ENCODE results near the gene CFI.

CFI gene

GRCh38 chr4:109729718-109730618, 71.8 kb downstream of the CFI start, which contains the start of gene PLA2G12A:
Gene PLA2G12A, minus strand, starts transcription at chr4:109730070. Its CDS starts 261 bp downstream, at chr4:109729809.
- DNase-seq, result peak; percentile 77

GRCh38 chr4:109729117-109729717, 72.6 kb downstream of the CFI start:
- peak; percentile 13 for DNase-seq

- DNase-seq, result no peak
Measured at GRCh38 chr4:109728385-109728784, 73.4 kb downstream of the CFI start.

- DNase-seq, result no peak
Measured at GRCh38 chr4:109723110-109723509, 78.7 kb downstream of the CFI start.

- no peak for DNase-seq
Measured at GRCh38 chr4:109722357-109722756, 79.4 kb downstream of the CFI start.

GRCh38 chr4:109721033-109721432, 80.8 kb downstream of the CFI start:
- no peak for DNase-seq

- DNase-seq, result no peak
Measured at GRCh38 chr4:109719604-109720003, 82.2 kb downstream of the CFI start.

- no peak for DNase-seq
Measured at GRCh38 chr4:109718759-109719158, 83.0 kb downstream of the CFI start.

GRCh38 chr4:109713500-109713899, 88.3 kb downstream of the CFI start:
- no peak for DNase-seq

- DNase-seq, result no peak
Measured at GRCh38 chr4:109708990-109709389, 92.8 kb downstream of the CFI start.

GRCh38 chr4:109708435-109708834, 93.4 kb downstream of the CFI start:
- no peak for DNase-seq

GRCh38 chr4:109703664-109704361, 98.0 kb downstream of the CFI start:
- no peak for DNase-seq

GRCh38 chr4:109702950-109703663, 98.7 kb downstream of the CFI start, which contains the start of gene CASP6:
Gene CASP6, minus strand, starts transcription at chr4:109703445. Its CDS starts 50 bp downstream, at chr4:109703395.
- peak; percentile 77 for DNase-seq

GRCh38 chr4:109701566-109702410, 100.0 kb downstream of the CFI start:
- DNase-seq, result no peak

- DNase-seq, result no peak
Measured at GRCh38 chr4:109699553-109700225, 102.1 kb downstream of the CFI start.

- no peak for DNase-seq
Measured at GRCh38 chr4:109698656-109699055, 103.1 kb downstream of the CFI start.

GRCh38 chr4:109691411-109691920, 110.3 kb downstream of the CFI start:
- DNase-seq, result no peak
